DND-41 (cell line): Measurements from ENCODE around the gene NCK2.

Source experiments
- EZH2 ChIP-seq: IDR thresholded peaks from 3 replicates; pipeline ENCODE4 v1.6.1; 2012; ENCODE audit warnings: borderline replicate concordance, low read depth, mild to moderate bottlenecking, moderate library complexity, low read length, inconsistent platforms; ENCODE audit not compliant: severe bottlenecking
- TF ChIP-seq, protein P1 (sequence below): IDR thresholded peaks from 2 replicates; pipeline ENCODE4 v1.5.1; 2012; ENCODE audit warnings: borderline replicate concordance, low read length, moderate library complexity, mild to moderate bottlenecking; ENCODE audit not compliant: poor library complexity, severe bottlenecking; ENCODE audit errors: extremely low read depth

DNA sequence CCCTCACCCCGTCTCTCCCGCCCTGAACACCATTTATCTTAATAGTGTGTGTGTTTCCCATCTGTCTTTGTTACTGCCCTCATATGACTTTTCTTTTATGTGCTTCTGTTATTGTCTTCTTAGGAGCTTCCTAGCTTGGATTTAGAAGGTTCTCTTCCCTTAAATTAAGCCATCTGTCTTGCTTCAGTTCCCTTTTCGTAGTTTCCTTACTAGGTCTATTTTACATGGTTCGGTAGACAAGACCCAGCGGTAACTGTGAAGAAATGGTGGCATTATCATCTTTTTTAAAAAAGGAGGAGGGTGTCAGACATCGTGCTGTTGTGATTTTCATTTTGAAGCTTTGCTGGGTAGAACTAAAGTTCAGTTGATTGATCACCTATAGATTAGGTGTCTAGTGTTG, 10.3 kb downstream of the NCK2 start:
- TF ChIP-seq, protein P1, sequence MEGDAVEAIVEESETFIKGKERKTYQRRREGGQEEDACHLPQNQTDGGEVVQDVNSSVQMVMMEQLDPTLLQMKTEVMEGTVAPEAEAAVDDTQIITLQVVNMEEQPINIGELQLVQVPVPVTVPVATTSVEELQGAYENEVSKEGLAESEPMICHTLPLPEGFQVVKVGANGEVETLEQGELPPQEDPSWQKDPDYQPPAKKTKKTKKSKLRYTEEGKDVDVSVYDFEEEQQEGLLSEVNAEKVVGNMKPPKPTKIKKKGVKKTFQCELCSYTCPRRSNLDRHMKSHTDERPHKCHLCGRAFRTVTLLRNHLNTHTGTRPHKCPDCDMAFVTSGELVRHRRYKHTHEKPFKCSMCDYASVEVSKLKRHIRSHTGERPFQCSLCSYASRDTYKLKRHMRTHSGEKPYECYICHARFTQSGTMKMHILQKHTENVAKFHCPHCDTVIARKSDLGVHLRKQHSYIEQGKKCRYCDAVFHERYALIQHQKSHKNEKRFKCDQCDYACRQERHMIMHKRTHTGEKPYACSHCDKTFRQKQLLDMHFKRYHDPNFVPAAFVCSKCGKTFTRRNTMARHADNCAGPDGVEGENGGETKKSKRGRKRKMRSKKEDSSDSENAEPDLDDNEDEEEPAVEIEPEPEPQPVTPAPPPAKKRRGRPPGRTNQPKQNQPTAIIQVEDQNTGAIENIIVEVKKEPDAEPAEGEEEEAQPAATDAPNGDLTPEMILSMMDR = no peak
- no peak for TF ChIP-seq EZH2
